Activated naive CD8-positive, alpha-beta T cell treated with anti-CD3 and anti-CD28 coated beads, Interleukin-2, amount 10 ng/mL, durations not matched to agents 7 days and 5 days (primary cell): Measurements from ENCODE around the gene HDAC7. TPM values are rescaled to one million over a fixed set of nuclear protein-coding genes. Genes with fewer than 3 reads are reported as not detected.
A peak's percentile ranks its signal among the peaks of the same experiment; 100 is the strongest.
"Not testable (repeated sequence)": the region's sequence is repeated elsewhere in the genome, so short reads cannot be mapped to it uniquely, and the experiment has no call there.

Source experiments
- ATAC-seq: fragments of 150-1000 bp; cut with Tn5 transposase; one replicate; pipeline ENCODE4 v1.10.0; 2021; ENCODE audit warnings: low read depth, moderate library complexity
- POLR2A ChIA-PET: fragments of 350-600 bp; sonication (Branson Sonifier 250); formaldehyde crosslinking; loops from one replicate; lab custom pipeline; 2021; ENCODE audit warnings: antibody characterized with exemption; lab: Charles Lee
- DNase-seq: peaks from one replicate; pipeline ENCODE4 v3.0.0; 2021
- H3K27ac Mint-ChIP-seq: one replicate; pipeline ENCODE4 v1.8.0; 2022; ENCODE audit warnings: mild to moderate bottlenecking, mixed read lengths
- H3K27me3 Mint-ChIP-seq: one replicate; pipeline ENCODE4 v1.8.0; 2022; ENCODE audit warnings: mild to moderate bottlenecking, moderate library complexity, mixed read lengths
- H3K36me3 Mint-ChIP-seq: one replicate; pipeline ENCODE4 v1.8.0; 2021; ENCODE audit warnings: mild to moderate bottlenecking, mixed read lengths
- H3K4me1 Mint-ChIP-seq: one replicate; pipeline ENCODE4 v1.8.0; 2021; ENCODE audit warnings: mixed read lengths
- H3K4me3 Mint-ChIP-seq: one replicate; pipeline ENCODE4 v1.8.0; 2022; ENCODE audit warnings: mild to moderate bottlenecking, moderate library complexity, mixed read lengths
- H3K9me3 Mint-ChIP-seq: one replicate; pipeline ENCODE4 v1.8.0; 2021; ENCODE audit warnings: mixed read lengths
- total RNA-seq, 2 experiments: library from RNA; stranded (reverse); gene quantifications; one replicate each; pipeline ENCODE4 v1.2.3, GENCODE V29; 2021

The HDAC7 gene
- total RNA-seq, 2 experiments from 2014 or later, result 200 to 215 TPM

- Mint-ChIP-seq H3K27me3 (no peaks in the 10 kb centered on the region), H3K27ac (peak overlapping the region; percentile 91), H3K4me1 (peaks cover 59% of the 10 kb centered on the region), H3K36me3 (peaks cover 15% of the 10 kb centered on the region), H3K4me3 (peak overlapping the region; percentile 89), H3K9me3 (no peaks in the 10 kb centered on the region)
- DNase-seq, result no peak
- POLR2A ChIA-PET, result interaction anchor here (0.6 to 11.3 kb wide), 5 partner anchors 8 to 55 kb away, joined by 3 to 428 read pairs (median 4); no protein-coding TSS in a partner anchor
- no peak for ATAC-seq
Observed at GRCh38 chr12:47820631-47821345, 1.1 kb upstream of the HDAC7 start.

- peaks cover 23% of the 10 kb centered on the region for H3K36me3 Mint-ChIP-seq
- peak overlapping the region; percentile 88 for H3K4me3 Mint-ChIP-seq
- H3K4me1 Mint-ChIP-seq, result peaks cover 57% of the 10 kb centered on the region
- POLR2A ChIA-PET, result interaction anchor here (0.7 to 11.3 kb wide), 8 partner anchors 12 to 113 kb away, joined by 3 to 428 read pairs (median 10); partner anchors contain the start of gene RPAP3
- no peaks in the 10 kb centered on the region for H3K9me3 Mint-ChIP-seq
- DNase-seq (peak; percentile 77), ATAC-seq (peak; percentile 23)
- peak overlapping the region; percentile 98 for H3K27ac Mint-ChIP-seq
- H3K27me3 Mint-ChIP-seq, result no peaks in the 10 kb centered on the region
Observed at GRCh38 chr12:47819138-47819895, 386 bp downstream of the HDAC7 start.

GRCh38 chr12:47818467-47819137 lies 1.1 kb downstream of the HDAC7 start:
- ATAC-seq (peak; percentile 23), DNase-seq (peak; percentile 75)
- H3K9me3 Mint-ChIP-seq, result no peaks in the 10 kb centered on the region
- POLR2A ChIA-PET, result interaction anchor here (0.6 to 11.3 kb wide), 11 partner anchors 13 to 1042 kb away, joined by 3 to 428 read pairs (median 6); partner anchors contain the start of gene RPAP3
- peaks cover 24% of the 10 kb centered on the region for H3K36me3 Mint-ChIP-seq
- H3K4me1 Mint-ChIP-seq, result peaks cover 54% of the 10 kb centered on the region
- no peaks in the 10 kb centered on the region for H3K27me3 Mint-ChIP-seq
- peak overlapping the region; percentile 88 for H3K4me3 Mint-ChIP-seq
- peak overlapping the region; percentile 98 for H3K27ac Mint-ChIP-seq

GRCh38 chr12:47818007-47818376 lies 1.7 kb downstream of the HDAC7 start:
- POLR2A ChIA-PET, result interaction anchor here (0.6 to 11.3 kb wide), 12 partner anchors 14 to 1042 kb away, joined by 3 to 428 read pairs (median 6); no protein-coding TSS in a partner anchor
- peaks cover 28% of the 10 kb centered on the region for H3K36me3 Mint-ChIP-seq
- DNase-seq, result no peak
- H3K4me3 Mint-ChIP-seq, result peak overlapping the region; percentile 88
- ATAC-seq, result no peak
- no peaks in the 10 kb centered on the region for H3K27me3 Mint-ChIP-seq
- H3K4me1 Mint-ChIP-seq, result peaks cover 54% of the 10 kb centered on the region
- peak overlapping the region; percentile 98 for H3K27ac Mint-ChIP-seq
- no peaks in the 10 kb centered on the region for H3K9me3 Mint-ChIP-seq

- no peaks in the 10 kb centered on the region for H3K9me3 Mint-ChIP-seq
- peak overlapping the region; percentile 98 for H3K27ac Mint-ChIP-seq
- ATAC-seq (no peak), DNase-seq (no peak)
- peaks cover 56% of the 10 kb centered on the region for H3K4me1 Mint-ChIP-seq
- H3K4me3 Mint-ChIP-seq, result peak overlapping the region; percentile 88
- POLR2A ChIA-PET, result interaction anchor here (1.0 to 11.3 kb wide), 11 partner anchors 14 to 102 kb away, joined by 3 to 428 read pairs (median 6); no protein-coding TSS in a partner anchor
- no peaks in the 10 kb centered on the region for H3K27me3 Mint-ChIP-seq
- H3K36me3 Mint-ChIP-seq, result peaks cover 28% of the 10 kb centered on the region
Observed at GRCh38 chr12:47817272-47818006, 2.3 kb downstream of the HDAC7 start.

GRCh38 chr12:47816403-47817271 lies 3.1 kb downstream of the HDAC7 start:
- H3K4me3 Mint-ChIP-seq, result peak overlapping the region; percentile 88
- ATAC-seq (no peak), DNase-seq (no peak)
- POLR2A ChIA-PET, result interaction anchor here (0.7 to 11.3 kb wide), 9 partner anchors 14 to 141 kb away, joined by 3 to 428 read pairs (median 5); no protein-coding TSS in a partner anchor
- peak overlapping the region; percentile 98 for H3K27ac Mint-ChIP-seq
- H3K36me3 Mint-ChIP-seq, result peaks cover 28% of the 10 kb centered on the region
- H3K27me3 Mint-ChIP-seq, result no peaks in the 10 kb centered on the region
- H3K9me3 Mint-ChIP-seq, result no peaks in the 10 kb centered on the region
- peaks cover 54% of the 10 kb centered on the region for H3K4me1 Mint-ChIP-seq

- Mint-ChIP-seq H3K36me3 (peaks cover 29% of the 10 kb centered on the region), H3K27ac (peak overlapping the region; percentile 98), H3K4me1 (peaks cover 57% of the 10 kb centered on the region), H3K4me3 (peak overlapping the region; percentile 91)
- not testable (repeated sequence) for ATAC-seq, DNase-seq, H3K27me3 Mint-ChIP-seq, H3K9me3 Mint-ChIP-seq
- POLR2A ChIA-PET, result interaction anchor here (0.7 to 11.3 kb wide), 2 partner anchors 13 to 52 kb away, joined by 3 to 428 read pairs; no protein-coding TSS in a partner anchor
Observed at GRCh38 chr12:47815447-47815846, 4.3 kb downstream of the HDAC7 start.

- Mint-ChIP-seq H3K4me3 (peak overlapping the region; percentile 91), H3K27ac (peak overlapping the region; percentile 98), H3K4me1 (peaks cover 60% of the 10 kb centered on the region), H3K27me3 (no peaks in the 10 kb centered on the region), H3K9me3 (no peaks in the 10 kb centered on the region), H3K36me3 (peaks cover 31% of the 10 kb centered on the region)
- ATAC-seq (no peak), DNase-seq (no peak)
- POLR2A ChIA-PET, result interaction anchor here (1.1 to 18.4 kb wide), 5 partner anchors 10 to 597 kb away, joined by 4 to 465 read pairs (median 10); no protein-coding TSS in a partner anchor
Observed at GRCh38 chr12:47814539-47815170, 5.0 kb downstream of the HDAC7 start.

- Mint-ChIP-seq H3K4me3 (peak overlapping the region; percentile 91), H3K4me1 (peaks cover 67% of the 10 kb centered on the region), H3K9me3 (no peaks in the 10 kb centered on the region), H3K27ac (peak overlapping the region; percentile 98), H3K36me3 (peaks cover 31% of the 10 kb centered on the region), H3K27me3 (no peaks in the 10 kb centered on the region)
- ATAC-seq (peak; percentile 1), DNase-seq (no peak)
- POLR2A ChIA-PET, result interaction anchor here (0.9 to 18.4 kb wide), 16 partner anchors 9 to 597 kb away, joined by 3 to 465 read pairs (median 5); no protein-coding TSS in a partner anchor
Observed at GRCh38 chr12:47813511-47814196, 6.0 kb downstream of the HDAC7 start.

GRCh38 chr12:47812797-47813510 lies 6.7 kb downstream of the HDAC7 start:
- ATAC-seq (peak; percentile 69), DNase-seq (peak; percentile 87)
- H3K27ac Mint-ChIP-seq, result peak overlapping the region; percentile 98
- peaks cover 70% of the 10 kb centered on the region for H3K4me1 Mint-ChIP-seq
- POLR2A ChIA-PET, result interaction anchor here (0.7 to 18.4 kb wide), 18 partner anchors 8 to 597 kb away, joined by 3 to 465 read pairs (median 4); no protein-coding TSS in a partner anchor
- no peaks in the 10 kb centered on the region for H3K9me3 Mint-ChIP-seq
- H3K27me3 Mint-ChIP-seq, result no peaks in the 10 kb centered on the region
- H3K36me3 Mint-ChIP-seq, result peaks cover 24% of the 10 kb centered on the region
- peak overlapping the region; percentile 91 for H3K4me3 Mint-ChIP-seq
